Lung microvascular endothelial cell (primary cell): ENCODE results near the gene GHRL. TPM values are rescaled to one million over a fixed set of nuclear protein-coding genes. Genes with fewer than 3 reads are reported as not detected.
"Not testable (repeated sequence)": the region's sequence is repeated elsewhere in the genome, so short reads cannot be mapped to it uniquely, and the experiment has no call there.

Experiments
- DNase-seq, 2 donors: peaks; one replicate each; pipeline versions ENCODE4 v3.0.0 to v3.0.0-alpha.2; 2010; ENCODE audit warnings: low read depth in 2 of 2
- total RNA-seq: library from RNA; depleted of rRNA; stranded (reverse); fragments of >200 nt; gene quantifications from 2 replicates; pipeline ENCODE4 v1.2.1, GENCODE V29; 2014

The GHRL gene
- total RNA-seq, 1 donor from 2014 or later: 0.40 TPM

- peak in 1 of 2 donors; percentile 35 for DNase-seq
Measured at GRCh38 chr3:10299175-10299574, 6.4 kb upstream of the GHRL start.

GRCh38 chr3:10298064-10298463 is 5.3 kb upstream of the GHRL start:
- DNase-seq: not testable (repeated sequence)

- DNase-seq: no peak
Measured at GRCh38 chr3:10294030-10294586, 1.4 kb upstream of the GHRL start.

- no peak for DNase-seq
Measured at GRCh38 chr3:10291641-10292040, 1.1 kb downstream of the GHRL start.

GRCh38 chr3:10290481-10291176 is 2.1 kb downstream of the GHRL start:
- DNase-seq: no peak

- DNase-seq: no peak
Measured at GRCh38 chr3:10289787-10290355, 2.9 kb downstream of the GHRL start.

- DNase-seq: no peak
Measured at GRCh38 chr3:10289077-10289476, 3.7 kb downstream of the GHRL start.

- no peak for DNase-seq
Measured at GRCh38 chr3:10288575-10288960, 4.2 kb downstream of the GHRL start.

- no peak for DNase-seq
Measured at GRCh38 chr3:10287936-10288574, 4.7 kb downstream of the GHRL start.

GRCh38 chr3:10286596-10287295 is 6.0 kb downstream of the GHRL start:
- peak; percentile 31 to 78 for DNase-seq

GRCh38 chr3:10286133-10286524 is 6.6 kb downstream of the GHRL start:
- DNase-seq: no peak

- DNase-seq: no peak
Measured at GRCh38 chr3:10285272-10286132, 7.2 kb downstream of the GHRL start.

GRCh38 chr3:10284496-10284895 is 8.3 kb downstream of the GHRL start:
- DNase-seq: no peak

- DNase-seq: no peak
Measured at GRCh38 chr3:10283638-10284037, 9.1 kb downstream of the GHRL start.

GRCh38 chr3:10281951-10282350 is 10.8 kb downstream of the GHRL start:
- no peak for DNase-seq

GRCh38 chr3:10280571-10280970 is 12.2 kb downstream of the GHRL start:
- DNase-seq: no peak

GRCh38 chr3:10280177-10280529 is 12.6 kb downstream of the GHRL start:
- no peak for DNase-seq

GRCh38 chr3:10279384-10280176 is 13.2 kb downstream of the GHRL start:
- DNase-seq: no peak

GRCh38 chr3:10278501-10278900 is 14.2 kb downstream of the GHRL start:
- DNase-seq: no peak

GRCh38 chr3:10277115-10277625 is 15.6 kb downstream of the GHRL start:
- no peak for DNase-seq
